Stimulated activated CD4-positive, alpha-beta T cell treated with anti-CD3 and anti-CD28 coated beads, Interleukin-12 subunit alpha, Interleukin-12 subunit beta, amount 100 ng/mL, for 48 hours (primary cell): ENCODE measurements around the gene ADAMTS9.
"Not testable (repeated sequence)": the region's sequence is repeated elsewhere in the genome, so short reads cannot be mapped to it uniquely, and the experiment has no call there.

Source experiments
- DNase-seq, 3 donors: peaks; one replicate each; pipeline ENCODE4 v3.0.0-alpha.2; 2020; ENCODE audit warnings: low read depth in 2 of 3, low spot score in 1 of 3

Gene ADAMTS9

DNA sequence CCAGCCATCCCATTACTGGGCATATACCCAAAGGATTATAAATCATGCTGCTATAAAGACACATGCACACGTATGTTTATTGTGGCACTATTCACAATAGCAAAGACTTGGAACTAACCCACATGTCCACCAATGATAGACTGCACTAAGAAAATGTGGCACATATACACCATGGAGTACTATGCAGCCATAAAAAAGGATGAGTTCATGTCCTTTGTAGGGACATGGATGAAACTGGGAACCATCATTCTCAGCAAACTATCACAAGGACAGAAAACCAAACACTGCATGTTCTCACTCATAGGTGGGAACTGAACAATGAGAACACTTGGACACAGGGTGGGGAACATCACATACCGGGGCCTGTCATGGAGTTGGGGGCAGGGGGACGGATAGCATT is 142.6 kb downstream of the ADAMTS9 start:
- DNase-seq = not testable (repeated sequence)

GRCh38 chr3:64541803-64542202 is 146.0 kb downstream of the ADAMTS9 start:
- DNase-seq = no peak

DNA sequence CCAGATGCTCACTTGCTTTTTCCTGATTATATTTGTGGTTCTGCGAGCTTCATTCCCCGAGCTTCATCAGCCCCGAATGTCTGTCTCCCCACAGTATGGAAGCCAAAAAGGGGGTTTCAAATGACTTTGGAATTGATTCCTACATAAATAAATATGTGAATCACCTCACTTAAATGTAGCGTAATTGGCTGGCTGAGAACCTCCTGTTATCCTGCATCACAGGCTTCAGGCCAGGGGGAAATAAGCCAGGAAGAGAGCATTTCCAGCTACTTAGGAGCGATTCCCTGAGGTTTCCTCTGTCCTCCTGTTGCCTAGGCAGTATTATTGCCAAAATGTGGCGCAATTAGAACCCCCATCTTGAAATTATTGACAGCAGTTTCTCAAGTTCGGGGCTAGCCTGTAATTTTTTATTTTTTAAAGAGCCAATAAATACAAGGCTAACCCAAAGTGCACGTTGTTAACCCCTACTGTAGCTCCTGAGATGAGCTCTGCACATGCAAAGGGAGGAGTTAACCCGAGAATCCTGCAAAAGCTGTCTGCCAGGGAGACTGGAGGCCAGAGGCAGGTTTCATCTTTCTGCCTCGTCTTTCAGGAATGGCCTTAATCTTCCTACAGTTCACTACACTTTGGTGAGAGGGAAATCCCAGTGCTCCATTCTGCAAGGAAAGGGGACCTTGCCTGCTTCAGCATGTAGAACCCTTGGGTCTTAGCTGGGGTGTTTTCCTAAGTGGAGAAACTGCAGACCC is 148.2 kb downstream of the ADAMTS9 start:
- DNase-seq = no peak

- DNase-seq = no peak
Measured at GRCh38 chr3:64536166-64536565, 151.6 kb downstream of the ADAMTS9 start.

DNA sequence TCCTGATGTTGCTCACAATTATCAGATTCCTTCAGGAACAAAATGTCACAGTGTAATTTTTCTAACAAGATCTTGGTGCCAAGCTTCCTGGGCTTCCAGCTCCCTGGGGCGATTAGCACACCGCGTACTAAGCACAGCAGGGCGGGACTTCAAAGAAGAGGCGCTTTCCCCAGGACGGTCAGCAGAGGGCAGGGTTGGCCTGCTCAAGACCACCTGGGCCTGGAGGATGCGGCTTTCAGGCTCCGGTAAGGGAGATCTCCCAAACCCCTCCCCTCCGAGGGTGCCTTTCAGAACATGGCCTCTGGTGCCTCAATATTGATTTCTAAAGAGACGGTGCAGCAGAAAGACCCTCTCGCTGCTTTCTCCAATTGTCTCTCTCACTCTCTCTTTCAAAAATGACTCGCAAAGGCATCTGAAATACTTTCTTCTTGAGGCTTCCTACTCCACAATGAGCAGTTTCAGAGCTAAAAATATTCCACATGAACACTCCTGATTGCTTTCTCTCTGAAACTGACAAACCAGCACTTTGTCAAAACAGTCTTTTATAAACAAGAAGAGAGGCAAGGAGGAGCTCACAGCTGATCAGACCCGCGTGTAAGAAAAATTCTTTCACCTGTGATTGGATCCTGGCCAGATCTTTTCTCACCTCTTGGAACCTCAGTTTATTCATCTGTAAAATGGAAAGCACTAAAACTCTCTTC is 154.0 kb downstream of the ADAMTS9 start:
- DNase-seq = peak; percentile 24 to 28 (median 28)

DNA sequence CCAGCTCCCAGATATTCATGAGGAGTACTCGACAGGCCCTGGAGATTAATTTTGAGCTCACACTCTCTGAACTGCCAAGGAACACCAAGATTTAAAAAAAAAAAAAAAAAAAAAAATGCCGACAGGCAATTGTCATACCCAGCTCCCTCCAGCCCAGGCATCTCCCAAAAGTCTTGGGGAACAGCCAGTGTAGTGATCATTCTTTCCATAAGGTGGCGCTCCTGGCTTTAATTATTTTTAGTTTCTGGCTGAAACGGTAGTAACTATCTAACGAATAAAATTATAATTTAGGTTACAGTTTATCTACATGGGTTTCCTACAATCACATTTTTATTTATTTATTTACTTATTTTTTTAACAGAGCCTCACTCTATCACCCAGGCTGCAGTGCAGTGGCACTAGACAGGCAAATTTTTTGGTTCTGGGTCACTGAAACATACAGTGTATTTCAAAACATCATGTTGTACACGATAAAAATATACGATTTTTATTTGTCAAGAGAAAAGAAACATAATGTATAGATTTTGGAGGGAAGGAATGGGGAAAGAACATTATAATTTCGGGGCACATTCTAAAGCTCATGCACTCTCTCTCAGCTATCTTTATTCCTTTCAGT is 157.3 kb downstream of the ADAMTS9 start:
- peak in 2 of 3 donors; percentile 4 to 26 for DNase-seq

DNA sequence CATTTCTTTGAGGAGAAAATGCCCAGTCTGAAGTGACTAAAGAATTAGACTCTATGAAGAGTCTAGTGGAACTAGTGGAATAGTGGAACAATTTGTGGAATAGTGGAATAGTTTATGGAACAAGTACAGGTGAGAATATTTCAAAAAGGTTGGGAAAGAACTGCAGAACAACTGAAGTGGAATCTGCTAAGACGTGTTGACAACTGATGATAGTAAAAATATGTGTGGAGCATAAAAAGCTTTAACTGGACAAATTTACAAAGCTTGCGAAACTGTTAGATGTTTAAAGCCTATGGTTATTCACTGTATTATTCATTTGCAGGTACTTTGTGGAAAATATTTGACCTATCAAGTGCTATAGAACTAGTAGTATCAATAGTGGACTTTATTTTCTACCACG is 164.5 kb downstream of the ADAMTS9 start:
- DNase-seq = no peak

DNA sequence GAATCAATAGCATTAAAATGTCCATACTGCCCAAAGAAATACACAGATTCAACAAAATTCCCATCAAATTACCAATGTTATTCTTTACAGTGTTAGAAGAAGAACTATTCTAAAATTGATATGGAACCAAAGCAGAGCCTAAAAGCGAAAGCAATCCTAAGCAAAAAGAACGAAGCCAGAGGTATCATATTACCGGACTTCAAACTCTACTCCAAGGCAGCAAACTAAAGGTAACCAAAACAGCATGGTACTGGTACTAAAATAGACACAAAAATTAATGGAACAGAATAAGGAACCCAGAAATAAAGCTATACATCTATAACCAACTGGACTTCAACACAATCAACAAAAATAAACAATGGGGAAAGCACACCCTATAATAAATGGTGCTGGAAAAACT is 167.5 kb downstream of the ADAMTS9 start:
- no peak for DNase-seq

DNA sequence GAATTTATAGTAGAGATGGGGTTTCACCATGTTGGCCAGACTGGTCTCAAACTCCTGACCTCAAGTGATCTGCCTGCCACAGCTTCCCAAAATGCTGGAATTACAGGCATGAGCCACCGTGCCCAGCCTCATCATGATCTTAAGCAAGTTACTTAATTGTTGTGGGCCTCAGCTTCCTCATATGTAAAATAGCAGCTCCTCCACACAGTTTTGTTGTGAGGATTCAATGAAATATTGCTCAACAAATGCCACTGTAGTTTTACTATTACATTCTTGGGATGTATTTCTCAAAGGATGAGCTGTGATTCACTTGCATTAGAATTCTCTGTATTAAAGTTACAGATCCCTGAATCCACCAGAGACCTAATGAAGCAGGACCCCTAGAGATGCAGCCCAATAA is 168.8 kb downstream of the ADAMTS9 start:
- no peak for DNase-seq

- no peak for DNase-seq
Measured at GRCh38 chr3:64518496-64518895, 169.3 kb downstream of the ADAMTS9 start.

GRCh38 chr3:64514889-64515288 is 172.9 kb downstream of the ADAMTS9 start:
- DNase-seq = no peak

DNA sequence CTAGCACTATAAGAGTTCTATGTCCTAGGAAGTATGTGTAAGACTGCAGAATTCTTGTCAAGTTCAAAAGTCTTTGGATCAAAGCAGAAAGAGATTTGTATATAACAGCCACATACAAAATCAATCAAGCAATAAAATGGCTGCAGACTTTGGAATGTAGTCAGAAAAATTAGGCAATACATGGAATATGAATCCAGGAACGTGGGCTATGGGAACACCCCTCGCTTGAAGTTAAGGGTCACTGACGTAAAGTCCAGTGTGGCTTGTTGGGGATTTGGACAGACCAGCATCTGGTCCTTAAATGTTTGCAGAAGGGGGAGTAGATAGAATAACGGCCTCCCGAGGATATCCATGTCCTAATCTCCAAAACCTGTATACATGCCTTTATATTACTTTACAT is 178.6 kb downstream of the ADAMTS9 start:
- no peak for DNase-seq

GRCh38 chr3:64508140-64508539 is 179.7 kb downstream of the ADAMTS9 start:
- DNase-seq = no peak

DNA sequence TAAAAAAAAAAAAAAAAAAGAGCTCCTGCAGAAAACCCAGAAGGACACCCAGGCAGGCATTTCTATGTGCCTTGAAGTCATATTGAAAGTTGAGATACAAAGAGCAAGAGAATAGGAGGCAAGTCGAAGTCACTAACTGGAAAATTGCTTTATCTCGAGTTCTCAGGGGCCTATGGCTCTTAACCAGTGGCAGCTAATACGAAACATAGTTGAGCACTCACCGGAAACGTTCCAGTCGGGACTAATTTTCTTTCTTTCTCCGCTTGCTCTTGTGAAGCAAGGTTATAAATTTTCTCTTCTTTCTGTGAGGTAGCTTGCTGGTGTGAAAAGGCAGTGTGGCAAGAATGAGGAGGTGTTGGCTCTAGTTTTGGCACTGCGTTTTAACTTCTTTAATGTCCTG is 181.5 kb downstream of the ADAMTS9 start:
- DNase-seq = no peak

DNA sequence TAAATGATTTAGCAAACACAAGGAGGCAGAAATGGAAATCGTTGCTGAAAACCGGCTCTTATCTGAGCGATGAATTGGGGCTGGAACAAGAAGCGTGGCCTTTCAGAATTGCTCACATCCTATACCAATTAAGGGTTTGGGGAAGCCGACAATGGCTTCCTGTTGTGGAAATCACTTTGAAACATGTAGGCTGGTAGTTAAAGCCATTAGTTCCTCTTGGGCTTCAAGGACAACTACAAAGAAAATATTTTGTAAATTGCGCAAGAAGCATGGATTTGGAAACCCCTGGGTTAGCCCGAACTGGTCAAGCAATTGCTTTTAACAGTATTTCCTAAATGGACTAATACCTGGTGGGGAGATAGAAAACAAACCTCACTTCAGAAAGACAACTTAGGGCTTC is 182.4 kb downstream of the ADAMTS9 start:
- DNase-seq = no peak

- no peak for DNase-seq
Measured at GRCh38 chr3:64502284-64502683, 185.5 kb downstream of the ADAMTS9 start.

DNA sequence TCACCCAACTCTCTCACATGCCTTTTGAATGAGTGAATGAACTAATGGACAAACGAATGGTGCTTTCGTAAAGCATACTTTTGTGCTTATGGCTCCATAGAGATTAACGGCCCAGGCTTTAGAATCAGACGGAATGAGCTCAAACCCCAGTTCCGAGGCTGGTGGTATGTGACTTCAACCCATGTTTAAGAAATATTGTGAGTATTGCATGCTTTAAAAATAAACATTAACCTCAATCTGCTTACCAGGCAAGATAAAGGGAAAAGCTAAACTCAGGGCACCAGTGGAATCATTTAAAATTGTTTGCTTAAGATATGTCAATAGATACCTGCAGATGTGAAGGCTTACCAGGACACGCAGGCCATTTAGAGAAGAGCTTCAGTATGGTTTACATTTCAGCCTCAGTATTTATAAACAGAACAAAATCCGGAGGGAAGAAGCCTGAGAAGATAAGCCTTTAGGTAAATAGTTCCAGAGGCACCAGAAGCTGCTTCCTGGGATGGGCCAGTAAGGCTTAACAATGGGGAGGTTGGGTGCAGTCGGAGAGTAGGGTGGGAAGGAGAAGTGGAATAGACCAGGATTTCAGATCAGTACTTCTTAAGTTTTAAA is 186.4 kb downstream of the ADAMTS9 start:
- no peak for DNase-seq

DNA sequence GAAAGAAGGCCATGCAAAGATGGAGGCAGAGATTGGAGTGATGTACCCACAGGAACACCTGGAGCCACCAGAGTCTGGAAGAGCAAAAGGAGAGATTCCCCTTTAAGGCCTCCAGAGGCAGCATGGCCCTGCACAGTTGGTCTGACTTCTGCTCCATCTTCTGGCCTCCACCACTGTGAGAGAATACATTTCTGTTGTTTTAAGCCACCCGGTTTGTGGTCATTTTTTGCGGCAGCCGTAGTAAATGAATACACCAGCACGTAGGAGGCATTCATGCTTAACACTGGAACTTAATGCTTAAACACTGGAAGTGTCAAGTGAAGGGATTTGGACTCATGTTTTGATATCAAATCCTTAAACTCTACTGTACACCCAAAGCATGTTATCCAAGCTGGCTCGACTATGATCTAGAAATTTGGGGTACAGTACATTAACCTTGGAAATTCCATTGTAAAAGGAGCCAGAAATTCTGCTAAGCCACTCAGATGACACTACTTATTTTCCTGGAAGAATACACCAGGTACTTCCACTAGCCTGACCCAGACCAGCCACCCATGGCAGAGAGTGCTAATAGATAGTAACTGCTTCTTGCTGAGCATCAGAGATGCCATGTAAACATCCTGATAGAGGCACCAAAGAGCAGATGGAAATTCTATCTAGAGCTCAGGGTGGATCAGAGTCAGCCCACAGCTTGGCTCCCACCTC is 190.9 kb downstream of the ADAMTS9 start:
- no peak for DNase-seq

- DNase-seq = no peak
Measured at GRCh38 chr3:64495781-64496334, 191.9 kb downstream of the ADAMTS9 start.

GRCh38 chr3:64495121-64495780 is 192.5 kb downstream of the ADAMTS9 start:
- no peak for DNase-seq
